Measurements from ENCODE around the gene UBE2H. TPM values are rescaled to one million over a fixed set of nuclear protein-coding genes. Genes with fewer than 3 reads are reported as not detected.

Gene UBE2H
- total RNA-seq, 2 donors from 2014 or later, result 72.6 to 81.8 TPM

DNA sequence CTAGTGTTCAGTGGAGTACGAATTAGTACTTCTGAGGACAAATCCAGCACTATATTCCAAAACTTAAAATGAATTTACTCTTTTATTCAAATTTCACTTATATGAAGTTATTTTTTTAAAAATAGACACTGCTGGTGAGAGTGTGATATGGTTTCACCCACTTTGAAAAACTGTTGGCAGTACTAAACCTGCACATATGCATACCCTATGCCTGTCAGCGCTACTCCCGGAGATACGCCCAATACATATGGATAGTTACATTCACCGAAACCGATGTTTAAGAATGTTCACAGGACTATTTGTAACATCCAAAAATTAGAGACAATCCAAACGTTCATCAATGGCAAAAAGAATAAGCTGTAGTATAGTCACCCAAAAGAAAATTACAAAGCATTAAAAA, 69.6 kb downstream of the UBE2H start:
- Histone ChIP-seq H3K4me3 (no peak overlapping the region), H3K27me3 (no peaks in the 10 kb centered on the region), H3K36me3 (no peaks in the 10 kb centered on the region), H3K27ac (no peak overlapping the region), H3K9me3 (no peaks in the 10 kb centered on the region), H3K4me1 (peaks cover 0 to 8% of the 10 kb centered on the region in 2 donors)
- no peak for DNase-seq (ENCODE audit: low spot score)
- TF ChIP-seq CTCF (IDR thresholded peaks at IDR 0.05), result no peak

DNA sequence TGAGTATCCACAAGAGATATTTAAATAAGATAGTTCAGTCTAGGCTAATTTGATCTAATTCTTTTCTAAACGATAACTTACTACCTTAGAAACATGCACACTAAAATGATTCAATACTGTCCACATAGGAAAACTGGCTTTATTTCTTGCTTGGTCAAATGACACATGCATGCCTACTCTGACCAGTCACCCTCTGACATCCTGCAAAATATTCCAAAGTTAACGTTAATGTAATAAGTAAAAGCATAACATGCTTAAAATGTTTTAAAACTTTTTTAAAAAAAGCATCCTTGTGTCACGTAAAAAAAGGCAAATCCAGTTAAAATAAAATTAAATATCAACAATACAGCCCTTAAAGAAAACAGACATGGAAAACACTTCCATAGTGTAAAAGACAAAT, 70.2 kb downstream of the UBE2H start:
- TF ChIP-seq CTCF (IDR thresholded peaks at IDR 0.05), result no peak
- Histone ChIP-seq H3K27ac (no peak overlapping the region), H3K4me1 (peaks cover 0 to 14% of the 10 kb centered on the region in 2 donors), H3K4me3 (no peak overlapping the region), H3K36me3 (no peaks in the 10 kb centered on the region), H3K27me3 (no peaks in the 10 kb centered on the region), H3K9me3 (no peaks in the 10 kb centered on the region)
- no peak for DNase-seq (ENCODE audit: low spot score)

- TF ChIP-seq CTCF (IDR thresholded peaks at IDR 0.05), result no peak
- Histone ChIP-seq H3K36me3 (no peaks in the 10 kb centered on the region), H3K27me3 (no peaks in the 10 kb centered on the region), H3K4me3 (no peak overlapping the region), H3K9me3 (no peaks in the 10 kb centered on the region), H3K4me1 (peaks cover 0 to 42% of the 10 kb centered on the region in 2 donors), H3K27ac (no peak overlapping the region)
- no peak for DNase-seq (ENCODE audit: low spot score)
These were observed 75.5 kb downstream of the UBE2H start for GRCh38 chr7:129877146-129877792.

DNA sequence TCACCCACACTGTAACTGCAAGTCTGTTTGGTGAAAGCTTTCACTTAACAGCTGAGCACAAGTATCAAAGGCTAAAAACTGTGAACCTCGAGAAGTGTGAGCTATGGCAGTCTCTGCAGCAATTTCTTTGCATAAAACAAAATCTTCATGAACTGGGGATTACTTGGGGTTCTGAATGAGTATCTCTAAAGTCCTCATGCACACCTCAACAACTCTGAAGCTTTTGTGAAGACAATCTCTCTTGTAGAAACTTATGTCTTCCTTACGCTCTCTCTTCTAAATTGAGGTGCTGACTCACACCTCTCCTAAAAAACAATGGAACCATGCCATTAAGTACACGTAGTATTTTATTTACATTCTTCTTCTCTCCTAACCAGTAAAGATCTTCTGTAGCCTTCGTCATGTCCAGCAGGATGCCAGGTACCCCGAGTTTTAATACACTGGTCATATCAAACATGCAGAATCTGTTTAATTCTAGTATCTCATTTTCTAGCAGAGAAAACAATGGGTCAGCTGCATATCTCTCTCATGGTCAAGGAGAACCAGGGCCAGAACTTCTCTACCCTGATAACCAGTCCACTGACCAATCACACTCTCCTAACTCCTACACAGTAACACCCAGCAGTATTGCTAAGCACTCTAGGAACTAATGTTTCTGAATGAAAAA, 76.9 kb downstream of the UBE2H start:
- Histone ChIP-seq H3K4me3 (no peak overlapping the region), H3K4me1 (peaks cover 0 to 42% of the 10 kb centered on the region in 2 donors), H3K27ac (peak overlapping the region in 1 of 2 donors; percentile 55), H3K27me3 (no peaks in the 10 kb centered on the region), H3K36me3 (no peaks in the 10 kb centered on the region), H3K9me3 (no peaks in the 10 kb centered on the region)
- no peak for DNase-seq (ENCODE audit: low spot score)
- TF ChIP-seq CTCF (IDR thresholded peaks at IDR 0.05), result no peak

DNA sequence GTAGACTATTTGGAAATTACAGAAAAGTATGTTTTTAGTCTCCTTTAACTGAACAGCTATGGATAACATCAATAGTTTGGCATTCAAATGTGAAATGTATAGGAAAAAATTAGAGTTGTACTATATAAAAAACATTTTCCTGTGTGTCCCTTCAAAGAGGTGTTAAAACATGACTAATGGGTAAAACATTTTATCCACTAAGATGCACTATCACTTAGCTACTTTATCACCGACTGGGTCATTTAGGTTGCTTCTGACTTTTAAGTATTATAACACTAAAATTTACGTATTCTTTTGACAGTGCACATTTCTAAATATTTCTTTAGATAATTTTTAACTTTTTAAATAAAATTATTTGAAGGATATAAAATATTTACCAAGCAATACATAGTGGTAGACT, 77.6 kb downstream of the UBE2H start:
- TF ChIP-seq CTCF (IDR thresholded peaks at IDR 0.05), result no peak
- Histone ChIP-seq H3K36me3 (no peaks in the 10 kb centered on the region), H3K27ac (peak overlapping the region in 1 of 2 donors; percentile 55), H3K4me3 (no peak overlapping the region), H3K4me1 (peaks cover 0 to 42% of the 10 kb centered on the region in 2 donors), H3K27me3 (no peaks in the 10 kb centered on the region), H3K9me3 (no peaks in the 10 kb centered on the region)
- no peak for DNase-seq (ENCODE audit: low spot score)

All from right atrium auricular region (tissue), 2 donors.